Gastrocnemius medialis (tissue), 4 donors: ENCODE data around the gene EGFLAM.

ENCODE experiments used
- POLR2A ChIP-seq, 2 donors: fragments of 450-650 bp; IDR thresholded peaks; one replicate each; pipeline ENCODE4 v1.6.1; 2017; ENCODE audit warnings: antibody characterized with exemption in 2 of 2, mild to moderate bottlenecking in 2 of 2, moderate library complexity in 2 of 2
- TF ChIP-seq, protein P1 (sequence below), 5 experiments: fragments of 450-650 bp in 3 of 5; fragments of 200-600 bp in 2 of 5; sonication (generic) in 2 of 5; IDR thresholded peaks in 4 of 5; conservative IDR thresholded peaks in 1 of 5; 1 replicate in 4 of 5; 2 replicates in 1 of 5; pipeline ENCODE4 v1.5.1; 2016 to 2019; ENCODE audit warnings: antibody characterized with exemption in 5 of 5, mild to moderate bottlenecking in 3 of 5, moderate library complexity in 3 of 5

DNA sequence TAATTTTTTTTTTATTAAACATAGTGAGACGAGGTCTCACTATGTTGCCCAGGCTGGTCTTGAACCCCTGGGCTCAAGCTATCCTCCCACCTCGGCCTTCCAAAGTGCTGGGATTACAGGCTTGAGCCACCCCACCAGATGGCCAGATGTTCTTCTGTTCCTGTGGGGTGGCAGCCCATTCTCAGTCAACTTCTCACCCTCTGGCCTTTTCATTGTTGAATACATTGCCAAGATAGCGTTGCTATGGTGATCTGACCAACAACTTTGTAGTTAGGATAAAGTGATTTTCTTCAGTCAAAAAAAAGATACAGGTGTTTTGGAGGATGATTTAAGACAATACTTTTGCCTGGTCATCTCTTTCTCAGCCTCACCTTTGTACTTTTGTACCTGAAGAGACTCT is 109.1 kb downstream of the EGFLAM start:
- TF ChIP-seq, protein P1, sequence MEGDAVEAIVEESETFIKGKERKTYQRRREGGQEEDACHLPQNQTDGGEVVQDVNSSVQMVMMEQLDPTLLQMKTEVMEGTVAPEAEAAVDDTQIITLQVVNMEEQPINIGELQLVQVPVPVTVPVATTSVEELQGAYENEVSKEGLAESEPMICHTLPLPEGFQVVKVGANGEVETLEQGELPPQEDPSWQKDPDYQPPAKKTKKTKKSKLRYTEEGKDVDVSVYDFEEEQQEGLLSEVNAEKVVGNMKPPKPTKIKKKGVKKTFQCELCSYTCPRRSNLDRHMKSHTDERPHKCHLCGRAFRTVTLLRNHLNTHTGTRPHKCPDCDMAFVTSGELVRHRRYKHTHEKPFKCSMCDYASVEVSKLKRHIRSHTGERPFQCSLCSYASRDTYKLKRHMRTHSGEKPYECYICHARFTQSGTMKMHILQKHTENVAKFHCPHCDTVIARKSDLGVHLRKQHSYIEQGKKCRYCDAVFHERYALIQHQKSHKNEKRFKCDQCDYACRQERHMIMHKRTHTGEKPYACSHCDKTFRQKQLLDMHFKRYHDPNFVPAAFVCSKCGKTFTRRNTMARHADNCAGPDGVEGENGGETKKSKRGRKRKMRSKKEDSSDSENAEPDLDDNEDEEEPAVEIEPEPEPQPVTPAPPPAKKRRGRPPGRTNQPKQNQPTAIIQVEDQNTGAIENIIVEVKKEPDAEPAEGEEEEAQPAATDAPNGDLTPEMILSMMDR (IDR thresholded peaks at IDR 0.05 in 4 of 5, conservative IDR thresholded peaks at IDR 0.05 in 1 of 5), result no peak
- no peak for TF ChIP-seq POLR2A (IDR thresholded peaks at IDR 0.05)
